Calu3 (cell line): ENCODE results near the gene TSPAN10. TPM values are rescaled to one million over a fixed set of nuclear protein-coding genes. Genes with fewer than 3 reads are reported as not detected.

ENCODE experiments used
- BruUV-seq: library from RNA; stranded (reverse); fragments of 400-500 nt; replicated peaks from 2 replicates; lab custom pipeline; 2021; lab: Mats Ljungman, UMichigan
- CTCF ChIA-PET: fragments of 300-600 bp; sonication (Branson Sonifier 250); formaldehyde crosslinking; loops from one replicate; lab custom pipeline; 2022; ENCODE audit warnings: antibody characterized with exemption; lab: Charles Lee
- DNase-seq: peaks from one replicate; pipeline ENCODE4 v3.0.0; 2022
- H3K27ac Mint-ChIP-seq: one replicate; pipeline ENCODE4 v1.8.0; 2022; ENCODE audit warnings: mixed read lengths; ENCODE audit not compliant: unreplicated experiment
- H3K27me3 Mint-ChIP-seq: one replicate; pipeline ENCODE4 v1.8.0; 2022; ENCODE audit warnings: mixed read lengths; ENCODE audit not compliant: unreplicated experiment
- H3K36me3 Mint-ChIP-seq: one replicate; pipeline ENCODE4 v1.8.0; 2022; ENCODE audit warnings: mild to moderate bottlenecking, moderate library complexity, mixed read lengths; ENCODE audit not compliant: insufficient read depth, unreplicated experiment
- H3K4me1 Mint-ChIP-seq: one replicate; pipeline ENCODE4 v1.8.0; 2022; ENCODE audit warnings: mild to moderate bottlenecking, low read depth, mixed read lengths; ENCODE audit not compliant: unreplicated experiment
- H3K4me3 Mint-ChIP-seq: one replicate; pipeline ENCODE4 v1.8.0; 2022; ENCODE audit warnings: mild to moderate bottlenecking, low read depth, moderate library complexity, mixed read lengths; ENCODE audit not compliant: unreplicated experiment
- H3K9me3 Mint-ChIP-seq: one replicate; pipeline ENCODE4 v1.8.0; 2022; ENCODE audit warnings: low read depth, mixed read lengths; ENCODE audit not compliant: unreplicated experiment
- CTCF ChIP-seq: fragments of 200-600 bp; IDR thresholded peaks from one replicate; pipeline ENCODE4 v1.8.0; 2022; ENCODE audit warnings: antibody characterized with exemption; ENCODE audit not compliant: unreplicated experiment
- intact Hi-C: fragments of 100-400 bp; cut with micrococcal nuclease; formaldehyde crosslinking; loops from one replicate; pipeline ENCODE4 v1.10.0; 2022; ENCODE audit not compliant: unreplicated experiment
- total RNA-seq: library from RNA; stranded (reverse); gene quantifications from 2 replicates; pipeline ENCODE4 v1.2.3, GENCODE V29; 2022

TSPAN10 gene
- total RNA-seq, 1 experiment from 2014 or later: 2.9 TPM

DNA sequence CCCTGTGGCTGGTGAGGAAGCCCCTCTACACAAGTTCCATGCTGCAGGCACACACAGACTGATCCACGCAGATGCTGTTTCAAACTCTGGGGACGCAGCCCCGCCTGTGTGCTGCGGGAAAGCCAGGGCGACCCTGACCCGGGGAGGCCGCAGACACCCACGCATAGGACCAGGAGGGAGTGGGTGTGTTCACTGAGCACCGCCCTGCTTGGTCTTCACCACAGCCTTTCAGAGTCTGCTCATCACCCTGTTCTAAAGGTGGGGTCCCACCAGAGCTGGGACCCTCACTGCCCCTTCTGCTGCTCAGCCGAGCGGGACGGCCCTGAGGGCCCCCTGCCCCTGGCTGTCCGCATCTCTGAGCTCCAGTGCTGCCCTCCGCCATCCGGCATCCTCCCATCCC, 7.5 kb downstream of the TSPAN10 start:
- H3K4me1 Mint-ChIP-seq: no peaks in the 10 kb centered on the region
- no TSS peak for BruUV-seq
- intact Hi-C loops: no loop called here
- peaks cover 11% of the 10 kb centered on the region for H3K27me3 Mint-ChIP-seq
- CTCF ChIA-PET: no interaction called here
- H3K9me3 Mint-ChIP-seq: no peaks in the 10 kb centered on the region
- no peak overlapping the region for H3K27ac Mint-ChIP-seq
- no peak overlapping the region for H3K4me3 Mint-ChIP-seq
- TF ChIP-seq CTCF: no peak
- DNase-seq: no peak
- peaks cover 5% of the 10 kb centered on the region for H3K36me3 Mint-ChIP-seq

- H3K4me3 Mint-ChIP-seq: no peak overlapping the region
- no peak for DNase-seq
- peaks cover 11% of the 10 kb centered on the region for H3K27me3 Mint-ChIP-seq
- intact Hi-C loops: no loop called here
- CTCF ChIA-PET: no interaction called here
- H3K9me3 Mint-ChIP-seq: no peaks in the 10 kb centered on the region
- H3K27ac Mint-ChIP-seq: no peak overlapping the region
- H3K36me3 Mint-ChIP-seq: peaks cover 5% of the 10 kb centered on the region
- no TSS peak for BruUV-seq
- no peak for TF ChIP-seq CTCF
- no peaks in the 10 kb centered on the region for H3K4me1 Mint-ChIP-seq
These were observed 8.3 kb downstream of the TSPAN10 start for GRCh38 chr17:81644976-81645952.

DNA sequence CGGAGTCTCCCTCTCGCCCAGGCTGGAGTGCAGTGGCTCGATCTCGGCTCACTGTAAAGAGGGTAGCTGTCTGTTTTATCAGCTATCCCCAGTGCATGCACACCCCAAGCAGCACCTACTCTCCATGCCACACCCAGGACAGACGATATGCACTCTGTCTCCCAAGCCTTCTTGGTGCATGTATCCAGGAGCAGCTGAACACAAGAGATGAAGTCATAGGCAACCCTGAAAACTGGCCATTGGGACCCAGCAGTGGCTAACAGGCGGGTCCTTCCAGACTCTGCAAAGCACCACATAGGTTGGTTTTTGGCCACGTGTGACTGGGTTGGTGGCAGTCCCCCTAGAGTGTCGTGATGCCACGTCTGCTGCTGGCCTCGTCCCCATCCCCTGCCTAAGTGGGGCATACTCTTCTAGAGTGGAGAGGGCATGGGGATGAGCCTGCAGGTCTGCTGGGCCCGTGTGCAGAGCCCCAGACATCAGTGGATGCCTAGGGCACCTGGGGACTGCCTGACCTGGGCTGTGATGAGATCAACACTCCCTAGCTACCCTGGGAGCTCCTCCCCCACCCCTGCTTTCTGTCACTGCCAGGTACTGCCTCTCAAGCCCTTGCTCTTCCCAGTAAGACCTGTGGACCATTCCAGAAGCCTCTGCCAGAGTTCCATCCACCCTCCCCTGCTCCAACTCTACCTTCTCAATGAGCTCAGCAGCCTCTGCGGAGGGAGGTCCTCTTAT, 10.0 kb downstream of the TSPAN10 start:
- DNase-seq: no peak
- H3K36me3 Mint-ChIP-seq: peaks cover 5% of the 10 kb centered on the region
- no peaks in the 10 kb centered on the region for H3K9me3 Mint-ChIP-seq
- peaks cover 7% of the 10 kb centered on the region for H3K4me1 Mint-ChIP-seq
- CTCF ChIA-PET: no interaction called here
- intact Hi-C loops: no loop called here
- no peak for TF ChIP-seq CTCF
- H3K4me3 Mint-ChIP-seq: no peak overlapping the region
- H3K27me3 Mint-ChIP-seq: peaks cover 11% of the 10 kb centered on the region
- no peak overlapping the region for H3K27ac Mint-ChIP-seq
- no TSS peak for BruUV-seq

DNA sequence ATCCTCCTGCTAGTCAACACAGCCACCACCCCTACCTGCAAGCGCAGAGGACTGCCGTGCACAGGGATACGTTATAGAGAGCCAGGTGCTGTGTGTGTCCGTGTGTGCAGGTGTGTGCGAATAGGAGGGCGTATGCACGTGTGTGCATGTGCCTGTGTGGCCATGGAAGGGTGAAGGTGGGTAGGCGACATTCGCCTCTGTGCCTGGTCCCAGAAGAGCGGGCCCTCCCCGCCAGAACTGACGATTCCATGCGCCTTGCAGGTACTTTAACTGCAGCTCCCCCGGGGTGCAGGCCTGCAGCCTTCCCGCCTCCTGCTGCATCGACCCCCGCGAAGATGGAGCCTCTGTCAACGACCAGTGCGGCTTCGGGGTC, 10.6 kb downstream of the TSPAN10 start:
- CTCF ChIA-PET: no interaction called here
- no peak for DNase-seq
- Mint-ChIP-seq H3K4me1 (peaks cover 9% of the 10 kb centered on the region), H3K27me3 (peaks cover 11% of the 10 kb centered on the region), H3K4me3 (no peak overlapping the region), H3K9me3 (no peaks in the 10 kb centered on the region), H3K27ac (no peak overlapping the region), H3K36me3 (peaks cover 5% of the 10 kb centered on the region)
- TF ChIP-seq CTCF: no peak
- BruUV-seq: no TSS peak
- intact Hi-C loops: no loop called here
